ENCODE measurements around the gene RNF225. TPM values are rescaled to one million over a fixed set of nuclear protein-coding genes. Genes with fewer than 3 reads are reported as not detected.
"Not testable (repeated sequence)": the region's sequence is repeated elsewhere in the genome, so short reads cannot be mapped to it uniquely, and the experiment has no call there.

Gene RNF225
- total RNA-seq, 1 experiment from 2014 or later = not detected

DNA sequence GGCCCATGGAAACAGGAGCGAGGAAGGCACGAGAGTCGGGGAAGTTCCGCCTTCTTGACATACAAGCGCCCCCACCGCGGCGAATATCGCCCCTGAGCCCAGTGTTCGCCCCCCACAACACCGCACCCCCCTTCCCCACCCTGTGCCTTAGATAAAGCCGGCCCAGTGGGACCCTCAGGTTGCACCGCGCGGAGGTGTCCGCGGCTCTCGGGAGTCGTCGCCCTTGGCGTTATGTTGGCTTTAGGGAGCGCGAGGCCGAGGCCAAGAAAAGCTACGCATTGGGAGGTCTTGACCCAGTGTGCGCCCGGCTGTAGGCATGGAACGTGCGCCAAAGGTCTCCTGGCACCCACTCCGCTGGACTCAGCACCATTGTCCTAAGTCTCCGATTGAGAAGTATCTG is 45.1 kb downstream of the RNF225 start:
- in situ Hi-C loops (cut with HindIII; ENCODE audit: low pct_unique_long_range_greater_than_20kb, low sequenced_read_pairs) = no loop called here
- DNase-seq (ENCODE audit: low read depth, low spot score) = no peak

DNA sequence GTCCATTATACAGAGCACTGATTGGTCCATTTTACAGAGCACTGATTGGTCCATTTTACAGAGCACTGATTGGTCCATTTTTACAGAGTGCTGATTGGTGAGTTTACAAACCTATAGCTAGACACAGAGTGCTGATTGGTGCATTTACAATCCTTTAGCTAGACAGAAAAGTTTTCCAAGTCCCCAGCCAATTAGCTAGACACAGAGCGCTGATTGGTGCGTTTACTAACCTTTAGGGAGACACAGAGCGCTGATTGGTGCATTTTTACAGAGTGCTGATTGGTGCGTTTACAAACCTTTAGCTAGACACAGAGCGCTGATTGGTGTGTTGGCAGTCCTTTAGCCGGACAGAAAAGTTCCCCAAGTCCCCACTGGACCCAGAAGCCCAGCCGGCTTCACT is 47.5 kb downstream of the RNF225 start:
- DNase-seq (ENCODE audit: low read depth, low spot score); in situ Hi-C loops (cut with HindIII; ENCODE audit: low pct_unique_long_range_greater_than_20kb, low sequenced_read_pairs): not testable (repeated sequence)

Small RNAs within 50 kb of the gene (small RNA-seq; reads per million reads assigned to genes)
- gene MIR4754 (0 to 0.02 reads per million in 2 experiments), gene RNA5SP473 (0.12 to 1.6 reads per million in 2 experiments)

Other genes with a start within 250 kb of the RNF225 start
- gene ZNF329, start 244.9 kb upstream of the RNF225 start, total RNA-seq (2014; rRNA removed; shearing (Covaris generic)) = 9.3 and 10.7 TPM in 2 replicates
- 11.9 and 14.3 TPM in 2 replicates for gene ZNF274, start 212.6 kb upstream of the RNF225 start, total RNA-seq (2014; rRNA removed; shearing (Covaris generic))
- 7.6 and 8.3 TPM in 2 replicates for gene ZNF544, start 166.7 kb upstream of the RNF225 start, total RNA-seq (2014; rRNA removed; shearing (Covaris generic))
- gene ZNF8, start 116.7 kb upstream of the RNF225 start, total RNA-seq (2014; rRNA removed; shearing (Covaris generic)) = 2.9 and 3.6 TPM in 2 replicates
- gene ERVK3-1, start 90.3 kb upstream of the RNF225 start, total RNA-seq (2014; rRNA removed; shearing (Covaris generic)) = 48.0 and 48.1 TPM in 2 replicates
- 2.9 and 3.2 TPM in 2 replicates for gene ZSCAN22, start 68.7 kb upstream of the RNF225 start, total RNA-seq (2014; rRNA removed; shearing (Covaris generic))
- gene A1BG, start 42.2 kb upstream of the RNF225 start, total RNA-seq (2014; rRNA removed; shearing (Covaris generic)) = 18.7 and 23.4 TPM in 2 replicates
- 0.40 and 1.3 TPM in 2 replicates for gene ZNF497, start 32.9 kb upstream of the RNF225 start, total RNA-seq (2014; rRNA removed; shearing (Covaris generic))
- gene ZNF837, start 14.6 kb upstream of the RNF225 start, total RNA-seq (2014; rRNA removed; shearing (Covaris generic)) = 0.40 and 0.87 TPM in 2 replicates
- gene RPS5, start 8.4 kb upstream of the RNF225 start, total RNA-seq (2014; rRNA removed; shearing (Covaris generic)) = 1,789 and 1,795 TPM in 2 replicates
- gene ZNF584, start 13.0 kb downstream of the RNF225 start, total RNA-seq (2014; rRNA removed; shearing (Covaris generic)) = 12.5 and 13.9 TPM in 2 replicates
- gene ZNF132, start 44.5 kb downstream of the RNF225 start, total RNA-seq (2014; rRNA removed; shearing (Covaris generic)) = 0.16 and 0.35 TPM in 2 replicates
- 6.8 TPM in 2 replicates for gene ZNF324B, start 56.0 kb downstream of the RNF225 start, total RNA-seq (2014; rRNA removed; shearing (Covaris generic))
- 6.3 and 7.7 TPM in 2 replicates for gene ZNF324, start 71.4 kb downstream of the RNF225 start, total RNA-seq (2014; rRNA removed; shearing (Covaris generic))
- gene ZNF446, start 80.7 kb downstream of the RNF225 start, total RNA-seq (2014; rRNA removed; shearing (Covaris generic)) = 7.6 and 8.7 TPM in 2 replicates
- 0.13 and 0.16 TPM in 2 replicates for gene SLC27A5, start 116.3 kb downstream of the RNF225 start, total RNA-seq (2014; rRNA removed; shearing (Covaris generic))
- 1.9 and 3.3 TPM in 2 replicates for gene ZBTB45, start 124.2 kb downstream of the RNF225 start, total RNA-seq (2014; rRNA removed; shearing (Covaris generic))
- 346 and 425 TPM in 2 replicates for gene TRIM28, start 148.4 kb downstream of the RNF225 start, total RNA-seq (2014; rRNA removed; shearing (Covaris generic))
- gene CHMP2A, start 159.4 kb downstream of the RNF225 start, total RNA-seq (2014; rRNA removed; shearing (Covaris generic)) = 82.6 and 89.4 TPM in 2 replicates
- gene UBE2M, start 163.0 kb downstream of the RNF225 start, total RNA-seq (2014; rRNA removed; shearing (Covaris generic)) = 82.8 and 85.3 TPM in 2 replicates
- 5.4 and 5.9 TPM in 2 replicates for gene MZF1, start 177.7 kb downstream of the RNF225 start, total RNA-seq (2014; rRNA removed; shearing (Covaris generic))

All from SK-MEL-5 (cell line).